Lower leg skin (tissue), 4 donors: ENCODE results near the gene CFDP1. TPM values are rescaled to one million over a fixed set of nuclear protein-coding genes. Genes with fewer than 3 reads are reported as not detected.
A peak's percentile ranks its signal among the peaks of the same experiment; 100 is the strongest.

ENCODE experiments used
- DNase-seq, 2 donors: peaks; one replicate each; pipeline ENCODE4 v3.0.0-alpha.2; 2019; ENCODE audit warnings: low spot score in 2 of 2
- H3K4me3 ChIP-seq: fragments of 200-600 bp; sonication (generic); 2 replicates; pipeline ENCODE4 v1.5.1; 2017; ENCODE audit warnings: mild to moderate bottlenecking, low read depth; ENCODE audit not compliant: poor library complexity, severe bottlenecking
- CTCF ChIP-seq, 3 donors: fragments of 450-650 bp; IDR thresholded peaks; one replicate each; pipeline ENCODE4 v1.5.1; 2016; ENCODE audit warnings: antibody characterized with exemption in 3 of 3, mild to moderate bottlenecking in 3 of 3, moderate library complexity in 2 of 3
- POLR2A ChIP-seq, 2 donors: fragments of 450-650 bp; IDR thresholded peaks; one replicate each; pipeline ENCODE4 v1.6.1; 2016 to 2017; ENCODE audit warnings: antibody characterized with exemption in 2 of 2, mild to moderate bottlenecking in 1 of 2, moderate library complexity in 1 of 2
- WGBS, 2 donors: methylation state at CpG; one replicate each; pipeline ENCODE4 v1.1.5; 2018; 5-methylcytosine and 5-hydroxymethylcytosine counted together
- intact Hi-C: fragments of 100-400 bp; cut with DNase I; formaldehyde crosslinking; loops from one replicate; pipeline ENCODE4 v1.15.0; 2023; ENCODE audit warnings: low total_unique reads
- total RNA-seq, 4 donors: library from RNA; depleted of rRNA; stranded (reverse); fragments of >200 nt; gene quantifications; one replicate each; pipeline ENCODE4 v1.1.0, GENCODE V29; 2016

Gene CFDP1
- total RNA-seq, 4 donors from 2014 or later, result 43.1 to 52.3 (median 49.5) TPM

DNA sequence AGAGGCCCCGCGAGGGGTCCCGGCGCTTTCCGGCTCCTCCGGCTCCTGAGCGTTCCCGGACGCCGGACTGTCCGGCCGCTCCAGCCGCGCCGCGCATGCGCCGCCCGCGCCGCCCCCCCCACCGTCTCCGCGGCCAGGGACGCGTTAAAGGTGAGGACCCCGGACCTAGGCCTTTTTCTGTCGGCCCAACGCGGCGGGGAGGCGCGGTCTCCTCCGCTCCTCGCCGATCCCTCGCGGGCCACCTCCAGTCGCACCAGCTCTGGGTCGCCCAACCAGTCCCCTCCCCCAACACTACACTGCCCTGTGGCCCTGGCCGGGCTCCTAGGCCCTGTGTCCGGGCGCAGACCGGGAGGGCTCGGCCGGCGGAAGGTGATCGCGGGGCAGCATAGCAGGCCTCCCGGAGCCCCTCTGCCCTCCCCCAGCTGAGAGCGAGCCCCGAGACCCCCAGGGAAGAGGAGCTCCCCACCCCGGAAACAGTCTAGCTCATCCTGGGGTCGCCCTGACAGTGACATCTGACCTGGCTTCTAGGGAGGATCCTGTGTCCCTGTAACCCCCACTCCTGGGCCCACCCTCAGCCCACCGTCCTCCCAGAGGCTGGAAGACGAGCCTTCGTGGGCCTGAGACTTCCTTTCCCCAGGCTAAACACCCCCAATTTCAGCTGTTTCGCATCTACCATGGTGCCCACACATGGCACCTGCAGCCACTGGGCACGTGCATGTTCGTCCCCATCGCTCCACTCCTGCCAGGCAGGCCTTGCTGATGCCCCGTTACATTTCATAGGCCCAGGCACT is 167.2 kb downstream of the CFDP1 start:
- DNase-seq, result peak in 1 of 2 donors; percentile 94
- WGBS, 2 donors, result 22 to 43% methylated on average over 15 to 33 of the region's 62 CpGs
- H3K4me3 ChIP-seq, result peak overlapping the region; percentile 68
- intact Hi-C loops, result no loop called here
- TF ChIP-seq CTCF (IDR thresholded peaks at IDR 0.05) (no peak), POLR2A (IDR thresholded peaks at IDR 0.05) (no peak)

- 6 to 7% methylated on average over 18 to 42 of the region's 74 CpGs for WGBS, 2 donors
- intact Hi-C loops, result no loop called here
- peak overlapping the region; percentile 68 for H3K4me3 ChIP-seq
- peak in 1 of 2 donors; percentile 90 for DNase-seq
- TF ChIP-seq CTCF (IDR thresholded peaks at IDR 0.05), result no peak
- no peak for TF ChIP-seq POLR2A (IDR thresholded peaks at IDR 0.05)
Measured at GRCh38 chr16:75264999-75265910, 168.0 kb downstream of the CFDP1 start.

GRCh38 chr16:75264457-75264998 is 168.8 kb downstream of the CFDP1 start:
- intact Hi-C loops, result no loop called here
- WGBS, 2 donors, result 21 to 31% methylated on average over 14 of the region's 14 CpGs
- peak in 1 of 2 donors; percentile 89 for DNase-seq
- TF ChIP-seq POLR2A (IDR thresholded peaks at IDR 0.05) (no peak), CTCF (IDR thresholded peaks at IDR 0.05) (no peak)
- H3K4me3 ChIP-seq, result peak overlapping the region; percentile 68

DNA sequence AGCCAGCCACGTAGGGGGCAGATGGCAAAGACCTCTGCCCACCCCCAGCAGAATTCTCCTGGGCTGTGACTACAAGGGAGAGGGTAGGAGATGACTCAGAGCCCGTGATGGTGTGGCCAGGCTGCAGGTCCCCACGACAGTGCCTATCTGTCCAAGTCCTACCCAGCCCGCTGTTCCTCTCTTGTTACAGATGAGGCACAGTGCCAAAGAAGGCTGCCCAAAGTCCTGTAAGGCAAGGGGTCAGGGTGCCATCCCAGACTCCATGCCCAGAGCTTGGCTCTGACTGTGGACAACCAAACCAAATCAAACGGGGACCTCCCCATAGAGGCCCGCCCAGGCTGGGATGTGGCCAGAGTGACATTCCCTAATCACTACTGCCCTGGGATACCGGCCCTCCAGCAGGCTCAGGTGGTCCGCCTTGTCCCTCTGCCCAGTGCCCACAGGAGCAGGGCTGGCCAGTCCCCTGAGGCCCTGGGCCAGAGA is 169.3 kb downstream of the CFDP1 start:
- no peak for TF ChIP-seq POLR2A (IDR thresholded peaks at IDR 0.05)
- no peak for TF ChIP-seq CTCF (IDR thresholded peaks at IDR 0.05)
- intact Hi-C loops, result no loop called here
- H3K4me3 ChIP-seq, result no peak overlapping the region
- 39 to 40% methylated on average over 8 of the region's 8 CpGs for WGBS, 2 donors
- DNase-seq, result peak in 1 of 2 donors; percentile 89

GRCh38 chr16:75263291-75263962 is 169.9 kb downstream of the CFDP1 start:
- TF ChIP-seq POLR2A (IDR thresholded peaks at IDR 0.05) (no peak), CTCF (IDR thresholded peaks at IDR 0.05) (no peak)
- 56 to 65% methylated on average over 13 to 14 of the region's 14 CpGs for WGBS, 2 donors
- intact Hi-C loops, result no loop called here
- DNase-seq, result peak in 1 of 2 donors; percentile 84
- H3K4me3 ChIP-seq, result no peak overlapping the region
